LoVo (cell line): ENCODE measurements around the gene ETS1.
A peak's percentile ranks its signal among the peaks of the same experiment; 100 is the strongest.

ENCODE experiments used
- DNase-seq: peaks from one replicate; pipeline ENCODE4 v3.0.0-alpha.2; 2016; ENCODE audit warnings: low spot score

ETS1 gene

GRCh38 chr11:128568166-128568778, 19.1 kb downstream of the ETS1 start:
- DNase-seq = no peak

DNA sequence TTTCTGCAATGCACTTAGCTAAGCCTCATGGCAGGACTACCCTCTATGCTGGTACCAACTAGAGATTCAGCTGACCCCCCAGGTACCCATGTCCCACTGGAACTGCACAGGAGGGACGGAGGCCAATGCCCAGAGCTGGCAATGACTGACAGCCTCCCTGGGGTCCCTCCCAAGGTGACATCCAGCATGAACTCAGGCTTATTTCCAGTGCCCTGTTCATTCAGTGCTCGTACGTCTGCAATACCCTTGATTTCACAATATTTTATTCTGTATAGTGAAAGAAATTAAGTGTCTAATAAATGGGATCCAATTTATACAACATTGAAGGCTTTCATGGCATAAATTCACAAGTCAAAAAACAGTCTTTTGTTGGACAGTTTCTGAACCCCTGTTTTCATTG, 20.2 kb downstream of the ETS1 start:
- DNase-seq = no peak

GRCh38 chr11:128565881-128566280, 21.5 kb downstream of the ETS1 start:
- DNase-seq = peak; percentile 56

DNA sequence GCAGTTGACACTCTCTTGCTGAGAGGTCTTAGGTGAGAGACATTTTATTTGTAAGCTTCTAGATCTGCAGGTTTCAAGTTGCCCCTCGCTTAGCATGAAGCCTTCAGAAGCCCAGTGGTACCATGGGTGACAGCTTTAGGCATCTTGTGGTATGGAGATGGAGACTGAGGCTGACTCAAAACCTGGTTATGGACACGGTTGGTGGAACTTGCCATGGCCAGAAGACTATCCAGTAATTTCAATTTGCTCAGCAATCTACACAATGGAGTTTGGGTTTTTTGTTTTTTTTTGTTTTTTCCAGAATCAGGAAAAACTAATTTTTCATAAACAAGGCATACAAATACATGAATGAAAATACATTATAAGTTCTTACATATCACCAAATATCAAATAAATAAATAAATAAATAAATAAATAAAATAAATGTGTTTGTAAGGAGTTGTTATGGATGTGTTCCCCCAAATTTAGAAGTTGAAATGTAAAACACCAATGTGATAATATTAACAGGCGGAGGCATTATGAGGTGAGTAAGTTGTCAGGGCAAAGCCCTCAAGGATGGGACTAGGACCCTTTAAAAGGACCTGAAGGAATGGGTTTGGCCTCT, 22.6 kb downstream of the ETS1 start:
- no peak for DNase-seq

DNA sequence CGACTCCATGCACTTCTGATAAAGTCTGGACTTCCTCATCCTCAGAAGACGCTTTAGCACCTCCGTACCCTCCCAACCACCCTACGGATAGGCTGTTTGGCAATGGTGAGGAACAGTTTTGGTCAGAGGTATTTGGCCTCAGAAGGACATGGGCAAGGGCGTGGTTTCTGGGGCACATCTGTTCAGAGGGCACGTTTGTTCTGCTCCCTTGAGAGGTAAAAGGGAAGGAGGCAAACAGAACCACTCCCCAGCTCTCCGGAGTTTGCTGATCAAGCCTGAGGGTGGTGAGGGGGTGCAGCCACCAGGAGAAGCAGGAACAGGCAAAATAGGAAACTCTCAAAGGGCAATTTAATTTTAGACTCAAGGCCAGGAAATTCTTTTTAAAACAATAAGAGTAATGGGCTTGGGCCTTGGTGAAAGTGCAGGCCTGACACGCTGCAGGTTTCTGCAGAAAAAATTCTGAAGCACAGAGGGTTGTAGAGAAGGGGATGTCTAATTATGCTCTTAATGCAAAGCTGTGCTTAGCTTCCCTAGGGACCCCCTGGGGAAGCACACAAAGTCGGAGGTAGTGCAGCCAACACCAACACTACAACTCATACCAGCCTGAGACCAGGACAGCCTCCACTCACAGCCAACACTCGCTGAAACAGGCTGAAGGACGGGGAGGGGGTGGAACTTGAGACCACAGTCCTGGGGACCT, 23.3 kb downstream of the ETS1 start:
- no peak for DNase-seq

DNA sequence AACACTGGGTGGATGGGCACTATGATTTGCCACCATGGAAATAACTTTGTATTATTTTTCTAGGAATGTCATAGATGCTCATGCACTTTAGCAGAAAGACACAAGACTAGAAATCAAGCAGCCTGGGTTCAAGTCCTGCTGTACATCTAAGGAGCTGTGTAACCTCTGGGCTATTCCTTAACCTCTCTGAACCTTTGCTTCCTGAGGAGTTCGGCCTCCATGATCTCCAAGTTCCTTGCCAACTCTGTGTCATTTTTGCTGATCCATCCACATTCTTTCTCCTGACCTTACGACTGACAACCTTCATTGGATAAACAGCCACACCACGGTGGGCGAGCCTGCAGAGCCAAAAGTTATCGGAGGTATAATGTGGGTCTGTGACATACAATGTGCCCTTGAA, 24.1 kb downstream of the ETS1 start:
- no peak for DNase-seq

- no peak for DNase-seq
These were observed 27.8 kb downstream of the ETS1 start for GRCh38 chr11:128559496-128560103.

DNA sequence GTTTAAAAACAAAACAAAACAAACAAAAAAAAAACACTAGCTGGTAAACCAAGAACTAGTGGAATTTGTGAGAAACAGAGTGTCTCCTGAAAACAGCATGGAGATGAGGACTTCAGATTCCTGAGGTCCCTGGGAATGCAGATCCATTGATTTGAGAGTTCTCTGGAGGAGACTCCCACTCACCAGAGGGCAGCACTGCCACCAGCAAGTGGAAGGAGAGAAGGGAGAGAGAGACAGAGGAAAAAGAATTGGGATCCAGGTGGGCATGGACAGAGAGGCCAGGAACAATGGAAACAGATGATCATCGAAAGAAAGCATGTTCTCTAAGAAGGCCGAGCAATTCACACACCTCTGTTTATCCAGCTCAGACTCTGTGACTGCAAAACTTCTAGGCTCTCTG, 31.8 kb downstream of the ETS1 start:
- no peak for DNase-seq

- no peak for DNase-seq
These were observed 33.5 kb downstream of the ETS1 start for GRCh38 chr11:128553662-128554362.

GRCh38 chr11:128552783-128553661, 34.3 kb downstream of the ETS1 start:
- no peak for DNase-seq

DNA sequence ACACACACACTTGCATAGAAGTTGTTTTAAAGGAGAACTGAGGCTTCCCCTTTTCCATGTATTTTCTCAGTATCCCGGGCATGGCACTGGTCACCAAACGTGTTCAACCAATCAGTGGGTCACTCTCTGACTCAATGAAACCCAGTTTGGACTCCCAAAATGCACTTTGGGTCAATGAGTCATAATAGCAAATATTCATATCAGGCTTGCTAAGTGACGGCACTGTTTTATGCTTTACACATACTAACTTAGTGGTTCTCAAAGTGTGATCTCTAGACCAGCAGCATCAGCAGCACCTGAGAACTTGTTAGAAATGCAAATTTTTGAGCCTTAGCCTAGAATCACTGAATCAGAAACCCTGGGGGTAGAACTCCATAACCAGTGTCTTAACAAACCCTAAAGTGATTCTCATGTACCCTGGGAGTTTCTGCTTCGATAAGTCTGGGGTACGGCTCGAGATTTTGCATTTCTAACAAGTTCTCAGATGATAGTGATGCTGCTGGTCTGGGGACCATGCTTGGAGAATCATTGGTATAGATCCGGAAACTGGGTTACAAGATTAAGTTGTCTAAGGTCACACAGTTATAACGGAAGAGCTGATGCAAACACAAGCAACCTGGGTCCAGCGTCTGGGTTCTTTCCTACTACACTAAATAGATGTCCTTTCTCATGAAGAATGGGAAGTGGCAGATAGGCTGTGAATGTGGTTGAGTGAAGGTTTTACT, 35.6 kb downstream of the ETS1 start:
- DNase-seq = no peak

DNA sequence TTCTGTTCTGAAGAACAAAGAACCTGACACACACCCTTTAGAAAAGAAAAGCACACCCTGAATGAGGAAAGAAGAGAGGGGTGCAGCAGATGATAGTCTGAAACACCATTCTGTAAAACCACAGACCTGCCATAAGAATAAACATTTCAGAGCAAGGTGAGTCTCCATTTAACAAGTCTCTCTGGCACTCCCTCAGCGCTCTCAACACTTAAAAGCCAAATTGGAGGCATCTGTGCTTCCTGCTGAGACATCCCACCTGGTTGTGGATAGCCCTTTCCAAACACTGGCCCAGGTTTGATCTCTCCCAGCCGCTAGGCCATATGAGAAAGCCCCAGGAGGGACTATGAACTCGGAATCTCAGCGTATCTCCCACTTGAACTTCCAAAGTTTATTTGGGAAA, 36.3 kb downstream of the ETS1 start:
- DNase-seq = no peak

- DNase-seq = no peak
These were observed 37.0 kb downstream of the ETS1 start for GRCh38 chr11:128550261-128550821.

GRCh38 chr11:128549256-128549944, 38.0 kb downstream of the ETS1 start:
- DNase-seq = no peak

DNA sequence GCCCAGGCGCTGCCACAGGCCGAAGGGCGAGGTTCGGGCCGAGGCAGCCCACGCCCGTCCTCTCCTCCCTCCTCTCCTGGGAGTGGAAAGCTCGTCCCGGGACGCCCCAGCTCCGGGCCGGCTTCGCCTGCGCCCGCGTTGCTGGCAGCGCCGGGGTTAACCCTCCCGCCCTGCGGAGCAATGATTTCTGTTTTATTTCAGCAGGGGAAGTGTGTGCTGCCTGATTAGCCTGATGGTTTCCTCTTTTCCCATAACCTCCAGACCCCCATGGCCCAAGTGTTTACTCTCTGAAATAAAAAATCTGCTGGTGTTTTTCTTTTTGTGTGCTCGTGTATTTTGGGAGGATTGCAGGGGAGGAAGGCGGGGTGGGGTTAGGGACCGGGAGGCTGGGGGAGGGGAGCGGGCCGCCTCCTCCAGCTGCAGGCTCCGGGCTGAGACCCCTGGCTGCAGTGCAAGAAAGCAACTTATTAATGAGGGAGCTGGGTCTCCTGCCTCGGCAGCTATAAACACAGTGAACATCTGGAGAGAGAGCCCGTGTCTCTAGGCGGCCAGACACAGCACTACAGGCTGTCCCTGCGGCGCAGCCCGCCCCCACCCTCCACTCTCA, 38.6 kb downstream of the ETS1 start:
- no peak for DNase-seq

- no peak for DNase-seq
These were observed 39.3 kb downstream of the ETS1 start for GRCh38 chr11:128547946-128548648.

- no peak for DNase-seq
These were observed 40.4 kb downstream of the ETS1 start for GRCh38 chr11:128546916-128547315.

GRCh38 chr11:128544471-128545051, 42.8 kb downstream of the ETS1 start:
- no peak for DNase-seq
